Lower leg skin (tissue), 3 donors: ENCODE measurements around the gene PYGO2.

ENCODE experiments used
- POLR2A ChIP-seq, 2 donors: fragments of 450-650 bp; IDR thresholded peaks; one replicate each; pipeline ENCODE4 v1.6.1; 2016 to 2017; ENCODE audit warnings: antibody characterized with exemption in 2 of 2, mild to moderate bottlenecking in 1 of 2, moderate library complexity in 1 of 2
- TF ChIP-seq, protein P1 (sequence below), 3 donors: fragments of 450-650 bp; IDR thresholded peaks; one replicate each; pipeline ENCODE4 v1.5.1; 2016; ENCODE audit warnings: antibody characterized with exemption in 3 of 3, mild to moderate bottlenecking in 3 of 3, moderate library complexity in 2 of 3

DNA sequence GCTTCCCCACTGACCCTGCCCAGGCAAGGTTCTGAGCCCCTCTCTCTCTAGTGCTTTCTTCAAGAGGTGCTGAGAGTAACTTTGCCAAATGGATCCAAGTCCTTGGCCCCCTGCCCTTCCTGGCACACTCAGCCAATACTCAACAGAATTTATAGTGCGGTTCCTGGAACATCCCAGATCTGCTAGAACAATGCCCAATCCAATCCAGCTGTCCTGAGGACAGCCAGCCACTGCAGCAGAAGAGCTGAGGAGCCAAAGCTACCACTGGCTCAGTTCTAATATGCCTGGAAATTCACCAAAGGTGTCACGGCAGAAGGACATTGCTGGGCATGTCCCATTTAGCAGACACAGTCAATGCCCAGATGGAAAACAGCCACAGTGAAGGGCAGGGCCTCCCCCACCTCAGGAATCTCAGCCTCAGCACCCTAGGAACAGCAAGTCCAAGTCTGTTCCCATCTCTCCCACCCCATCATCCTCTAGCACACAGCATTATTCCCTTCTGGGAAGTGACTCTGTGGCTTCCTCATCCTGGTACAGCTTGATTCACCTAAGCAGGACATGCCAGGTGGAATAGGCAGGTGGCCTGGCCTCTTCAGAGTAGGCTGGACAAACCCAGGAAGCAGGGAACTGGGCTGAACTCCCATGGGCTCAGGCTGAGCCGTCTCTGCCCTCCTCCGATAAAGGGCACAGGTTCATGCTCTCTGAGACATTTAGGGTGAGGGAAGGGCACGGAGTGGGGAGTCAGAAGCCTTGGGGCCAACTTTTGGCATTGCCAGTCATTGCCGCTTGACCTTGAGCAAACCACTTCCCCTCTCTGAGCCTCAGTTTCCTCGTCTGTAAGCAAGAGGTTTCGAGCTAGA lies 49.7 kb downstream of the PYGO2 start:
- TF ChIP-seq POLR2A (IDR thresholded peaks at IDR 0.05), result no peak
- TF ChIP-seq, protein P1, sequence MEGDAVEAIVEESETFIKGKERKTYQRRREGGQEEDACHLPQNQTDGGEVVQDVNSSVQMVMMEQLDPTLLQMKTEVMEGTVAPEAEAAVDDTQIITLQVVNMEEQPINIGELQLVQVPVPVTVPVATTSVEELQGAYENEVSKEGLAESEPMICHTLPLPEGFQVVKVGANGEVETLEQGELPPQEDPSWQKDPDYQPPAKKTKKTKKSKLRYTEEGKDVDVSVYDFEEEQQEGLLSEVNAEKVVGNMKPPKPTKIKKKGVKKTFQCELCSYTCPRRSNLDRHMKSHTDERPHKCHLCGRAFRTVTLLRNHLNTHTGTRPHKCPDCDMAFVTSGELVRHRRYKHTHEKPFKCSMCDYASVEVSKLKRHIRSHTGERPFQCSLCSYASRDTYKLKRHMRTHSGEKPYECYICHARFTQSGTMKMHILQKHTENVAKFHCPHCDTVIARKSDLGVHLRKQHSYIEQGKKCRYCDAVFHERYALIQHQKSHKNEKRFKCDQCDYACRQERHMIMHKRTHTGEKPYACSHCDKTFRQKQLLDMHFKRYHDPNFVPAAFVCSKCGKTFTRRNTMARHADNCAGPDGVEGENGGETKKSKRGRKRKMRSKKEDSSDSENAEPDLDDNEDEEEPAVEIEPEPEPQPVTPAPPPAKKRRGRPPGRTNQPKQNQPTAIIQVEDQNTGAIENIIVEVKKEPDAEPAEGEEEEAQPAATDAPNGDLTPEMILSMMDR (IDR thresholded peaks at IDR 0.05), result no peak
